ENCODE results near the gene CREM.

The CREM gene

GRCh38 chr10:35262436-35262835 is 135.8 kb downstream of the CREM start:
- Histone ChIP-seq H3K27ac (ENCODE audit: low read depth, low read length) (no peak overlapping the region), H2AFZ (ENCODE audit: low read depth, low read length, severe bottlenecking) (no peak overlapping the region), H4K20me1 (ENCODE audit: low read depth, low read length) (no peaks in the 10 kb centered on the region), H3K9me2 (replicated peaks; ENCODE audit: insufficient read depth, low read length) (no peaks in the 10 kb centered on the region), H3K27me3 (ENCODE audit: low read length) (no peaks in the 10 kb centered on the region), H3K9ac (ENCODE audit: low read length) (no peak overlapping the region), H3K4me3 (ENCODE audit: insufficient read depth, low read length, poor library complexity, severe bottlenecking) (no peak overlapping the region), H3K4me2 (ENCODE audit: low read depth, low read length, poor library complexity, severe bottlenecking) (no peak overlapping the region), H3K36me3 (ENCODE audit: low read length) (no peaks in the 10 kb centered on the region), H3F3A (ENCODE audit: insufficient read depth) (no peaks in the 10 kb centered on the region), H3K79me2 (ENCODE audit: insufficient read depth, low read length) (no peaks in the 10 kb centered on the region), H3K9me3 (ENCODE audit: insufficient read depth, low read length) (no peaks in the 10 kb centered on the region)
- TF ChIP-seq, protein P1, sequence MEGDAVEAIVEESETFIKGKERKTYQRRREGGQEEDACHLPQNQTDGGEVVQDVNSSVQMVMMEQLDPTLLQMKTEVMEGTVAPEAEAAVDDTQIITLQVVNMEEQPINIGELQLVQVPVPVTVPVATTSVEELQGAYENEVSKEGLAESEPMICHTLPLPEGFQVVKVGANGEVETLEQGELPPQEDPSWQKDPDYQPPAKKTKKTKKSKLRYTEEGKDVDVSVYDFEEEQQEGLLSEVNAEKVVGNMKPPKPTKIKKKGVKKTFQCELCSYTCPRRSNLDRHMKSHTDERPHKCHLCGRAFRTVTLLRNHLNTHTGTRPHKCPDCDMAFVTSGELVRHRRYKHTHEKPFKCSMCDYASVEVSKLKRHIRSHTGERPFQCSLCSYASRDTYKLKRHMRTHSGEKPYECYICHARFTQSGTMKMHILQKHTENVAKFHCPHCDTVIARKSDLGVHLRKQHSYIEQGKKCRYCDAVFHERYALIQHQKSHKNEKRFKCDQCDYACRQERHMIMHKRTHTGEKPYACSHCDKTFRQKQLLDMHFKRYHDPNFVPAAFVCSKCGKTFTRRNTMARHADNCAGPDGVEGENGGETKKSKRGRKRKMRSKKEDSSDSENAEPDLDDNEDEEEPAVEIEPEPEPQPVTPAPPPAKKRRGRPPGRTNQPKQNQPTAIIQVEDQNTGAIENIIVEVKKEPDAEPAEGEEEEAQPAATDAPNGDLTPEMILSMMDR (IDR thresholded peaks at IDR 0.05; ENCODE audit: insufficient read depth, low read length, poor library complexity, severe bottlenecking) = no peak
- no peak for TF ChIP-seq EZH2phosphoT487 (conservative IDR thresholded peaks at IDR 0.05; ENCODE audit: low read length)
